SJCRH30 (cell line): ENCODE results near the gene BICDL1. TPM values are rescaled to one million over a fixed set of nuclear protein-coding genes. Genes with fewer than 3 reads are reported as not detected.

Experiments
- DNase-seq, 2 experiments: peaks; one replicate each; pipeline ENCODE4 v3.0.0-alpha.2; 2015 to 2020
- H3K27ac ChIP-seq: fragments of 250-450 bp; sonication (Bioruptor Pico); 2 replicates; pipeline ENCODE4 v1.5.1; 2020; ENCODE audit warnings: mild to moderate bottlenecking, moderate library complexity
- H3K27me3 ChIP-seq: fragments of 250-450 bp; sonication (Bioruptor Pico); 2 replicates; pipeline ENCODE4 v1.5.1; 2020; ENCODE audit warnings: mild to moderate bottlenecking, moderate library complexity
- H3K36me3 ChIP-seq: fragments of 250-450 bp; sonication (Bioruptor Pico); 2 replicates; pipeline ENCODE4 v1.5.1; 2020; ENCODE audit warnings: mild to moderate bottlenecking, moderate library complexity
- H3K4me1 ChIP-seq: fragments of 250-450 bp; sonication (Bioruptor Pico); 2 replicates; pipeline ENCODE4 v1.5.1; 2020; ENCODE audit warnings: mild to moderate bottlenecking, moderate library complexity
- H3K4me3 ChIP-seq: fragments of 250-450 bp; sonication (Bioruptor Pico); 2 replicates; pipeline ENCODE4 v1.5.1; 2020; ENCODE audit warnings: mild to moderate bottlenecking, moderate library complexity
- H3K9me3 ChIP-seq: fragments of 250-450 bp; sonication (Bioruptor Pico); replicated peaks from 2 replicates; pipeline ENCODE4 v1.5.1; 2020; ENCODE audit warnings: mild to moderate bottlenecking, moderate library complexity
- total RNA-seq: library from RNA; depleted of rRNA; stranded (reverse); fragments of >200 nt; shearing (Covaris generic); gene quantifications from 2 replicates; pipeline ENCODE4 v1.2.3, GENCODE V29; 2014

Gene BICDL1
- total RNA-seq, 1 experiment from 2014 or later = not detected

DNA sequence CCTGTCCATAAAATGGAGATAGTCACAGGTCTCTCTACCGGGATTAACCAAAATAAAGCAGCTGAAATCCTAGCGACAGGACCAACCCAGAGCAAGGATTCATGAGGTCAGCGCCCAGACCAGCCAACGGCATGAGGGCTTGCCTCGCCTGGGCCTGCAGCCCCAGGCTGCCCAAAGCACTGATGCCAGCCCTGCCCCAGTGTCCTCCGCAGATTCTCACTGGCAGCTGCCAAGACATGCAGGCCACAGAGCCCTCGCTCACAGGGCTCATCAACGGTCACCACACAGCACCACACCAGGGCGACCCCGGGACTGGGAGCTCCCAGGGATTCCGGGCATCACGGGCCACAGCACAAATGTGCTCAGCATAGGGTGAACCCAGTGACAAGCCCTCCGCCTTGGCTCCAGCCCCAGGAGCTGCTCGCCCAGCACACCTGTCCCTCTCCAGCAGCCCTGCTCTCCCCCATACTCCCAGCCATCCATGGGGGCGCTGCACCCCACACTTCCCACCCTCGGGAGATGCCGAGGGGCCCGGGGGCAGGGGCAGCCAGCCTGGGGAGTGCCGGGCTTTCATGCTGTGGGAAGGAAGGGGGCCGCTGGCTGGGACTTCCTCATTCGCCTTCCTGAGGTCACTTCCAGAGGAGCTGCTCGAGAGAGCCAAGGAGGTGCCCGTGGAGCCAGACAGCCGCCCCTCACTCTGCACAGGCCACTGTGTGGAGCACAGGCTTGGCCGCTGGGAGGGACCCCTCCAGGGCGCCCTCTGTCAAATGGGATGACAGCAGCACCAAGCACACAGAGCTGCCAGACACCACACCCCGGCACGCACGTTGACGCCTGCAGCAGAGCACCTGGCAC lies 113.4 kb downstream of the BICDL1 start:
- H3K27ac ChIP-seq = no peak overlapping the region

DNA sequence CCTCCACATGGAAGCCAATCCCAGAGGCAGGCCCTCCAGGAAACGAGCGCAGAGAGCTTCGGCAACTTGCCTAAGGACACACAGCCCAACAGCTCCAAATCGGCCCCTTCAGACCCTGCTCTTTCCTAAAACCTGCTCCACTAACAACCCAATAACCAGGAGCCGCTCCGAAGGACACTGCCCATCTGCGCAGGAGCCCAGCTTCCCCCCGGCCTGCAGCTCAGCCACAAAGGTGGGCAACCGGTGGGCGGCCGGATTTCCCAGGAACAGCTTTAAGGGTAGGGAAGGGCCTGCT lies 114.0 kb downstream of the BICDL1 start:
- H3K4me3 ChIP-seq = no peak overlapping the region
- no peak overlapping the region for H3K27ac ChIP-seq
- no peaks in the 10 kb centered on the region for H3K9me3 ChIP-seq
- no peaks in the 10 kb centered on the region for H3K27me3 ChIP-seq
- H3K4me1 ChIP-seq = no peaks in the 10 kb centered on the region
- no peak for DNase-seq
- H3K36me3 ChIP-seq = peaks cover 5% of the 10 kb centered on the region; the same call in 1 of the 2 replicates

More for the DNA sequence above, 113.4 kb downstream of the BICDL1 start:
- Histone ChIP-seq H3K4me3 (no peak overlapping the region), H3K27me3 (no peaks in the 10 kb centered on the region), H3K4me1 (no peaks in the 10 kb centered on the region), H3K36me3 (peaks cover 5% of the 10 kb centered on the region; the same call in 1 of the 2 replicates), H3K9me3 (no peaks in the 10 kb centered on the region)
- no peak for DNase-seq

DNA sequence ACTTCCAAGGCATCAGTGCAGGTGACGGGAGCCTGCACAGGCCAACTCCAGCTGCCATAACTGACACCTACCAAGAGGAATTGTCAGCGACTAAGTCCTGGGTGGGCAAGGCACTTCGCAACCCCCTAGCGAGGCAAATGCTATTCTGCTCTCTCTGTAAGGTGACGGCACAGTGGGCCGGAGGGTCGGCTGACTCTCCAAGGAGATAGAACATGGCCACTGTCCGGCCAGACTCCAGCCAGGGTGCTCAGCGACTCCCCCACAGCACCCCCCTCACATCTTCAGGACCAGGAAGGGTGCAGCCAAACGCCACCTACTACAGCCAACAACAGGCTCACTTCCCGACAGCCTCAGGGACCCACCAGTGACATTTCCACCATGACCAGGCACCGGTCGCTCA lies 114.3 kb downstream of the BICDL1 start:
- Histone ChIP-seq H3K4me1 (no peaks in the 10 kb centered on the region), H3K27me3 (no peaks in the 10 kb centered on the region), H3K36me3 (peaks cover 2% of the 10 kb centered on the region; the same call in 1 of the 2 replicates), H3K4me3 (no peak overlapping the region), H3K27ac (no peak overlapping the region), H3K9me3 (no peaks in the 10 kb centered on the region)
- DNase-seq = no peak

DNA sequence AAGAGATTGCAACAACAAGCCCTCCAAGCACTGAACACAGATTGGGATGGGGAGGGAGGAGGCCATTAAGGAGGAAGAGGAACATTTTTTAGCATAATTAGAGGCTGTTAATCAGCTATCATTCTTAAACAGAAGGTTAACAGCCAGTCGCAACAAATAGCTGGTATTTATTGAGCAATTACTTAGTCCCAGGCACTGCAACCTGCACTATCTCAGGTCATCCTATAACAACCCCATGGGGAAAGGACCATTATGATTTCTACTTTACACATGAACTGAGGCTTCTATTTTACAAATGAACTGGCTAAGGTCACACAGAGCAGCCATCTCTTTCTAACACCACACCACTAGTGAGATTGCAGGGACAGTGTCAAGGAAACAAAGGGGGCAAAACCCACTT lies 117.1 kb downstream of the BICDL1 start:
- Histone ChIP-seq H3K9me3 (no peaks in the 10 kb centered on the region), H3K27ac (no peak overlapping the region), H3K4me1 (peaks cover 3% of the 10 kb centered on the region; the same call in 1 of the 2 replicates), H3K36me3 (no peaks in the 10 kb centered on the region; the same call in 1 of the 2 replicates), H3K4me3 (no peak overlapping the region), H3K27me3 (no peaks in the 10 kb centered on the region)
- no peak for DNase-seq

DNA sequence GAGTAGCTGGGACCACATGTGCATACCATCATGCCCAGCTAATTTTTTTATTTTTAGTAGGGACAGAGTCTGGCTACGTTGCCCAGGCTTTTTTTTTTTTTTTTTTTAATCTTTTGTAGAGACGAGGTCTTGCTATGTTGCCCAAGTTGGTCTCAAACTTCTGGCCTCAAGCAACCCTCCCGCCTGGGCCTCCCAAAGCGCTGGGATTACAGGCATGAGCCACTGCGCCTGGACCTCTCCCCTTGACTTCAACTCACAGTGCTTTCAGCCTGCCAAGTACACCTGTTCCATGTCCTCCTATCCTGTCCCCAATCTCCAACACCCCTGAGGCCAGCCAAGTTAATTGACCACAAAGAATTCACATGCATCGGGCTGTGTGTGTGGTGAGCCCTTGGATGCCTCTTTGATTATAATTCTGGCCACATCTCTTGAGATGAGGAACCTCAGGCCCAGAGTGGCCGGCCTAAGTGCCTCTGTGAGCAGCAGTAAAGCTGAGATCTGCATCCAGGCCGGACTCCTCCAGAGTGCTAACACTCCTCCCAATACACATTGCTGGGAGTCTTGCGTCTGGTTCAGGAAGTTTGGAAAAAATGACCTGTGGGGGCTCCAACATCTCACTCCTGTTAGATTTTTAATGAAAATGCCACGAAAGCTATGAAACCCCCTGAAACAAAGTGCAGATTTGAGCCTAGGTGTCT lies 120.7 kb downstream of the BICDL1 start:
- H3K27ac ChIP-seq = no peak overlapping the region
- peaks cover 3% of the 10 kb centered on the region; the same call in 1 of the 2 replicates for H3K4me1 ChIP-seq
- H3K27me3 ChIP-seq = no peaks in the 10 kb centered on the region
- no peaks in the 10 kb centered on the region for H3K36me3 ChIP-seq
- no peak overlapping the region for H3K4me3 ChIP-seq
- DNase-seq = peak; percentile 66 to 74
- no peaks in the 10 kb centered on the region for H3K9me3 ChIP-seq

DNA sequence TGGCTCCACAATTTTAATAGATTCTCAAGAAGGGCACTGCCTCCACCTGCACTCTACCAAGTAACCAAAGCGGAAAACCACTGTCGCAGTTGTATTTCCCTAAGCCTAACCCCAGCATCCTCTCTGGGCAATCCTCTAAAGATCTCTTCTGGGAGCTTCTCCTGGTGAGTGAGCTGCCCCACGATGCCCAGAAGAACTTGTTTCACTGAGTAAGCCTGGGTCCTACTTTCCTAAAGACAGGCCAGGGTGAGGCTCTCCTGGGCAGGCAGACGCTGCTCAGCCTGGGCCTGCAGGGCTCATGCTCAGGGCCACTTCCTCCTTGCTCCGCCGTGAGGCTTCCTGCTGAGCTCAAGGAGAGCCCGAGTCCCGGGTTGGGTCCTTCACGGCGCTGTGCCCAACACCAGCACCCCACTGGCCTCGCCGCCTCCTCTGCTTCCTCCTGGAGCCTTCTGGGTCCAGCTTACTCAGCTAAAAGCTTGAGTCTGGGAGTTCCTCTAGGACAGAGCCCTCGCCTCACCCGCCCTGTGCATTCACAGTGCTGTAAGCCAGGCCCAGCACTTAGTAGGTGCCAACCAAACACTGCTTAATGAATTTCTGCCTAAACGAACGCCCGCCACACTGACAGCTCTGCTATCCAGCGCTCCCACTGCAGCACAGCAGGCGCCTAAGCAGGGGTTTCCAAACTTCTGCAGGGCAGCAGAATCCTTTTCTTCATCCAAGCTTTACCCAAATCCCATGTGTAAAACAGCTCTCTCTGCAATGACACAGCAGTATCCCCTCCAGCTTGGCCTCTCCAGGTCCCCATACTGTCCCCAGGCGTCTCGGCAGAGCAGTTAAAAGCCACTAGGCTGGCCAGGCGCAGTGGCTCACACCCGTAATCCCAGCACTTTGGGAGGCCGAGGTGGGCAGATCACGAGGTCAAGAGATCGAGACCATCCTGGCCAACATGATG lies 121.8 kb downstream of the BICDL1 start:
- Histone ChIP-seq H3K36me3 (no peaks in the 10 kb centered on the region; the same call in 1 of the 2 replicates), H3K4me1 (peaks cover 6% of the 10 kb centered on the region; the same call in 1 of the 2 replicates), H3K4me3 (no peak overlapping the region), H3K9me3 (no peaks in the 10 kb centered on the region), H3K27me3 (no peaks in the 10 kb centered on the region), H3K27ac (no peak overlapping the region)
- DNase-seq = no peak

DNA sequence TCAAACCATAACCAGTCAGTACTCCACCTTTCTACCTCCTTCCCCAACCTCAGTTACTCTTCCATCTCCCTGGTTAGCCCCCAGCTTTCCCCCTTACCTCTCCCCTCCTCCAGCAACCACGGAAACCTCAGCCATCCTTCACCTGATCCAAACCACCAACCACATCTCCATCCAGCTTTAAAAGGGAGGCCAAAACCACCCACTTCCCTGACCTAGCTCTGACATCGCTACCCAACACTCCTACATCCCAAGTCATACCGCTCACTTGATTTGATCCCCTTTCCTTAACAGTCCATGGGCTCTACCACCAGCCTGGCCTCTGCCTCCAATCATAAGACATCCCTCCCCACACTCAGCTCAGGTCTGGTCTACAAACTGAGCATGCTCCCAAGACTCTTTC lies 126.0 kb downstream of the BICDL1 start:
- Histone ChIP-seq H3K27me3 (no peaks in the 10 kb centered on the region), H3K9me3 (no peaks in the 10 kb centered on the region), H3K4me1 (peaks cover 3% of the 10 kb centered on the region; the same call in 1 of the 2 replicates), H3K36me3 (no peaks in the 10 kb centered on the region; the same call in 1 of the 2 replicates), H3K27ac (no peak overlapping the region), H3K4me3 (no peak overlapping the region)
- DNase-seq = no peak

DNA sequence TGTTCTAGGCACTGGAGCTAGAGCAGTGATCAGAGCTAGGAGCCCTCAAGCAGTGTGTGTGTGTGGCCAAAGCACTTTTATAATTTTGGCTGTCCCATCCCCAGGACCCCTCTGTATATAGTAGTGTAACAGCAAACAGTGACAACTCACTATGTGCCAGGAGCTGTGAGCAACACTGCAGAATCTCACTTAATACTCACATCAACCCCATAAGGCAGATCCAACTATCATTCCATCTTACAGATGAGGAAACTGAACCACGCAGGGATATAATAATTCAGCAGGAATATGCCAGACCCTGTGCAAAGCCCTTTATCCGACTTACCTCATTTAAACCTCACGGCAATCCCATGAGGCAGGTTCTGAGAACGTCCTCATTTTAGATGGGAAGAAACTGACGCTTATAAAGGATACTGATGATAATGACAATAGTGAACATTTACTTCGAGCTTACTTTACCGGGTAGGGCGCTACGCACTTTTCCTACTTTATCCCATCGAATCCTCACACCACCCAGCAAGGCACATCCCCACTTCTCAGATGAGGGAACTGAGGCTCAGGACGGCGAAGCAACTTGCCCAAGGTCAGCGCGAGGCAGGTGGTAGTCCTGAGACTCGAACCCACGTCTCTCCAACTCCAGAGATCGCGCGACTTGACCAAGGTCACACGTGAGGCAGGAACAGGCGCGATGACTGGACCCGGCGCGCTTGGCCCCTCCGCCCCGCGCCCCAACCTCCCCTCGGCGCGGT lies 126.8 kb downstream of the BICDL1 start:
- Histone ChIP-seq H3K4me1 (peaks cover 3% of the 10 kb centered on the region; the same call in 1 of the 2 replicates), H3K27ac (no peak overlapping the region), H3K9me3 (no peaks in the 10 kb centered on the region), H3K27me3 (no peaks in the 10 kb centered on the region), H3K4me3 (peak overlapping the region; percentile 81), H3K36me3 (no peaks in the 10 kb centered on the region; the same call in 1 of the 2 replicates)
- DNase-seq = peak; percentile 44

DNA sequence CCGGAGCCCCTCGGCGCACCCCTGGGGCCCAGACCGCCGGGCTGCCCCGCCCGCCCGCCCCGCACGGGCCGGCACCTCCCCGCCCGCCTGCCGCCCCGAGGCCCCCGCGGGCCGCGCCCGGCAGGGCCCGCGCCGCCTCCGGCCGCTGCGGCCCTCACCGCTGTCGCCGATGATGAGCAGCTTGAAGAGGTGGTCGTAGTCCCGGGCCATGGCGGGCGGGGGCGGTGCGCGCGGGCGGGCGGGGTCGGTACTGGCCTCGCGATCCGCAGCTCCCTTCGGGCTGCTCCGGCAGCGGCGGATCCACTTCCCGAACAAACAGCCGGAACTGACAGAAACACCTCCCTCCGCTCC lies 127.4 kb downstream of the BICDL1 start, which contains the start of gene RAB35:
Gene RAB35, minus strand, starts transcription at position 313 of the 351 bp plus-strand sequence. Its CDS starts 103 bp downstream, at position 210.
- Histone ChIP-seq H3K4me1 (peaks cover 3% of the 10 kb centered on the region; the same call in 1 of the 2 replicates), H3K9me3 (no peaks in the 10 kb centered on the region), H3K27ac (peak within 1 kb of the TSS; percentile 43), H3K36me3 (no peaks in the 10 kb centered on the region; the same call in 1 of the 2 replicates), H3K27me3 (no peaks in the 10 kb centered on the region), H3K4me3 (peak within 1 kb of the TSS; percentile 81)
- no peak for DNase-seq

DNA sequence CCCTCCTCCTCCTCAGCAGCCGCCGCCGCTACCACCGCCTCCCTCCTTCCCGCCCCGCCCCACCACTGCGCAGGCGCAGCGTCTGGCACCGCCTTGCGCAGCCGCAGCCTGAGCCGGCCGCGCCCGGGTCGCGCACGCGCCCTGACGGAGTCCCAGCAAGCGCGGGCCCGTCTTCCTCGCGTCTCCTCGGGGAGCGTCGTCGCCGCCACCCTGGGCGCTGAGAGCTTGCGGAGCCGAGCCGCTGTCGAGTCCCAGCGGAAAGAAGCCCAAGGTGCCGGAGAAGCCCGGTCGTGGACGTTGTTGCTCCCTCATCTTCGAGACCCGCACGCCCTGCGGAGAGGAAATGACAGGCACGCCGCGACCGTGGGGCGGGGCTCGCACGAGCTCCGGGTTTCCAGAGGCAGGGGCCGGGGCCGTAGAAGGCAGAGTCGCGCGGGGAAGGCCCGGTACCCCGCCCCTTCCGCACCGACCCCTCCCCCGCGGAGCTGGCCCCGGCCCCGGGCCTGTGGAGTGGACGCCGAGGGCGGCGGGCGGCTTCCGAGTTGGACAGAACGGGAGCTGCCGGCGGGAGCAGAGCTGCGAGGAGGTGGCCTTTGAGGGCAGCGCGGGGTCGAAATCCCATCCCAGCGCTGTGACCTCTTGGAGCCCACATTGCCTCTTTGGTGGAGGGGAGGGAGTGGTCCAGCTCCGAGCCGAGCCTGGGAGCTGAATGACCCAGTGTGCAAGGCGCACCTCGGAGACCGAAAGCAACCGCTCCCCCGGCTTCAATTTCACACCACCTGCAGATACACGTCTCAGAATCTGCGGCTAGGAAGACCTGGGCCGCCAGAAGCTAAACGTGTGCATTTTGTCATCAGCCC lies 128.0 kb downstream of the BICDL1 start:
- no peaks in the 10 kb centered on the region; the same call in 1 of the 2 replicates for H3K36me3 ChIP-seq
- H3K27me3 ChIP-seq = no peaks in the 10 kb centered on the region
- peaks cover 3% of the 10 kb centered on the region; the same call in 1 of the 2 replicates for H3K4me1 ChIP-seq
- H3K9me3 ChIP-seq = no peaks in the 10 kb centered on the region
- peak overlapping the region; percentile 81 for H3K4me3 ChIP-seq
- DNase-seq = peak; percentile 94
- H3K27ac ChIP-seq = peak overlapping the region; percentile 43

DNA sequence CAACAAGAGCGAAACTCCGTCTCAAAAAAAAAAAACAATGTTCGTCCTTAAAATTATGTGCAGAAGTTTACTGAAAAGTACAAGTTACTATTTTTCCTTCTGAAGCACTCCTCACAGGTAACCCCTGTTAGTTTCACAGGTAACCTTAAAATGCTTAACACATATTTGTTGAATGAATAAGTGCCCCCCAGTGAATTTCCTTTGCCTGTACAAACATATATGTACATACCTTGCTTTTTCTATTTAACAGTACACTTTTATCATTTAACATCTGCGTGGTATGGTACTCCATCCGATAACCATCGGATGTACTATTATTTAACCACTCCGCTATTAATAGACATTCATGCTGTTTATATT lies 128.9 kb downstream of the BICDL1 start:
- DNase-seq = no peak
- peaks cover 3% of the 10 kb centered on the region; the same call in 1 of the 2 replicates for H3K4me1 ChIP-seq
- H3K36me3 ChIP-seq = no peaks in the 10 kb centered on the region; the same call in 1 of the 2 replicates
- H3K27ac ChIP-seq = no peak overlapping the region
- no peaks in the 10 kb centered on the region for H3K9me3 ChIP-seq
- no peaks in the 10 kb centered on the region for H3K27me3 ChIP-seq
- H3K4me3 ChIP-seq = peak overlapping the region; percentile 81

DNA sequence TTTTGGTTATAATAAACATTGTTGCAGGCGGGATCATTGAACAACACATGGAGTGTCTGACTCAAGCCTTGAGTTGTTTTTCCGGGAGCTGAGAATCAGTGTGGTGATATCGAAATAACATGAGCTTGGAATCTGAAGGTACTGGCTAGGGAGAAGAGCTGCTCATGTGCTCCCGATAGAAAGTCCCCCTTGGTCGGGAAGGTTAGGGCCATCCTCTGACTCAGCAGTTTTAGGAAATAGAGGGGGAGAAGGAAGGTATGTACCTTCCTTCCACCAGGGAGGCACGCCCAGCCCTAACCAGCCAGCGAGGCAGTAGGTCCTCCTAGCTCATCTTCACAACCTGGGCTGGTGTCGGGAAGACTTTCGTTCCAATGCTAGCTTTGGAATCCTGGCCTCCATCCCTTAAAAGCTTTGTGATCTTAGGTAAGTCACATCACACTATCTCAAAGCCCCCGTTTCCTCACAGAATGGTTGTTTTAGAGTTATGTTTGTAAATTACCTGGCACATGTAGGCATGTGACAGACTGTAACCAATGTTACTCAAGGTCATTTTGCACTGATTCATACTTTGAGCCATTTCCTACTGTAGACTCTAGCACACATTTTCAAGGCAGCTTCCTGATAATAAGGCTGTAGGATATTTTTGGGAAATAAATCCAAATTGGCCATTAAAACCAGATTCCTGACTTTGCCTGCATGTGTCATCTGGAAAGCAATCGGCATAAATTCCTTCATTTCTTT lies 129.5 kb downstream of the BICDL1 start:
- Histone ChIP-seq H3K36me3 (no peaks in the 10 kb centered on the region; the same call in 1 of the 2 replicates), H3K27ac (no peak overlapping the region), H3K4me1 (peaks cover 3% of the 10 kb centered on the region; the same call in 1 of the 2 replicates), H3K9me3 (no peaks in the 10 kb centered on the region), H3K4me3 (no peak overlapping the region), H3K27me3 (no peaks in the 10 kb centered on the region)
- DNase-seq = no peak
